ENCODE results near the gene SBF2. TPM values are rescaled to one million over a fixed set of nuclear protein-coding genes. Genes with fewer than 3 reads are reported as not detected.

The SBF2 gene
- total RNA-seq, 4 donors from 2014 or later, result 19.3 to 28.1 (median 25.8) TPM

DNA sequence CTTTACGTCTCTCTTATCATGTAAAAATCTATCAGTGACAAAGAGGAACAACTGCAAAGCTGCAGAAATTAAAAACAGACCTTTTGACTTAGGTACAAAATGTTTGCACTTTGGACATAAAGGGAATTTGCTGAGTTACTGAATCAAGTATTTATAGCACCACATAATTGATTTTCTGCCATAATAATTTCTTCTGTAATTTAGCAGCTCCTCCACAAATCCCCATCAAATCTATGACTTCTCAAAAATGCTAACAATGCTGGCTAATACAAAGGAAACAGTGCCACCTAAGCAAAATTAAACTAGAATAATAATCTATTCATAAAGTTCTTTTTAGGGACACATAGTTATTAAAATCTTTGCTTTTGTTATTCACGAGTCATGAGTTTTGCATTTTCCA lies 415.1 kb downstream of the SBF2 start:
- H3K27me3 ChIP-seq, result no peaks in the 10 kb centered on the region
- no peak overlapping the region for H3K27ac ChIP-seq
- H3K4me1 ChIP-seq, result no peaks in the 10 kb centered on the region
- intact Hi-C loops (cut with DNase I; ENCODE audit: low total_unique reads) (no loop called here), in situ Hi-C loops (cut with MboI; ENCODE audit: low sequenced_read_pairs in 4 of 4) (no loop called here)
- TF ChIP-seq POLR2A (IDR thresholded peaks at IDR 0.05), result no peak
- TF ChIP-seq, protein P1, sequence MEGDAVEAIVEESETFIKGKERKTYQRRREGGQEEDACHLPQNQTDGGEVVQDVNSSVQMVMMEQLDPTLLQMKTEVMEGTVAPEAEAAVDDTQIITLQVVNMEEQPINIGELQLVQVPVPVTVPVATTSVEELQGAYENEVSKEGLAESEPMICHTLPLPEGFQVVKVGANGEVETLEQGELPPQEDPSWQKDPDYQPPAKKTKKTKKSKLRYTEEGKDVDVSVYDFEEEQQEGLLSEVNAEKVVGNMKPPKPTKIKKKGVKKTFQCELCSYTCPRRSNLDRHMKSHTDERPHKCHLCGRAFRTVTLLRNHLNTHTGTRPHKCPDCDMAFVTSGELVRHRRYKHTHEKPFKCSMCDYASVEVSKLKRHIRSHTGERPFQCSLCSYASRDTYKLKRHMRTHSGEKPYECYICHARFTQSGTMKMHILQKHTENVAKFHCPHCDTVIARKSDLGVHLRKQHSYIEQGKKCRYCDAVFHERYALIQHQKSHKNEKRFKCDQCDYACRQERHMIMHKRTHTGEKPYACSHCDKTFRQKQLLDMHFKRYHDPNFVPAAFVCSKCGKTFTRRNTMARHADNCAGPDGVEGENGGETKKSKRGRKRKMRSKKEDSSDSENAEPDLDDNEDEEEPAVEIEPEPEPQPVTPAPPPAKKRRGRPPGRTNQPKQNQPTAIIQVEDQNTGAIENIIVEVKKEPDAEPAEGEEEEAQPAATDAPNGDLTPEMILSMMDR (IDR thresholded peaks at IDR 0.05 in 4 of 5, conservative IDR thresholded peaks at IDR 0.05 in 1 of 5), result no peak
- no peaks in the 10 kb centered on the region for H3K36me3 ChIP-seq
- DNase-seq (no peak), ATAC-seq (no peak)
- no peaks in the 10 kb centered on the region for H3K9me3 ChIP-seq
- no peak overlapping the region for H3K4me3 ChIP-seq

DNA sequence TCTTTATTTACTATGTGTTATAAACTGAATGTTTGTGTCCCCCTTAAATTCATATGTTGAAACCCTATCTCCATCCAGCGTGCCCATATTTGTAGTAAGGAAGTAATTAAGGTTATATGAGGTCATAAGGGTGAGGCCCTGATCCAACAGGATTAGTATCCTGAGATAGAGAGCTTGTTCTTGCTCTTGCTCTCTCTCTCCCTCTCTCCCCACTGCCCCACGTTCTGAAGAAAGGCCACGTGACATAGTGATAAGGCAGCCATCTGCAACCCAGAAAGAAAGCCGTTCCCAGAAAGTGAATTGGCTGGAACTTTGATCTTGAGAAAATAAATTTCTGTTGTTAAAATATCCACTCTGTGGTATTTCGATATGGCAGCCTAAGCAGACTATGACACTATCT lies 417.7 kb downstream of the SBF2 start:
- H3K27ac ChIP-seq, result no peak overlapping the region
- in situ Hi-C loops (cut with MboI; ENCODE audit: low sequenced_read_pairs in 4 of 4), result no loop called here
- ATAC-seq, result no peak

DNA sequence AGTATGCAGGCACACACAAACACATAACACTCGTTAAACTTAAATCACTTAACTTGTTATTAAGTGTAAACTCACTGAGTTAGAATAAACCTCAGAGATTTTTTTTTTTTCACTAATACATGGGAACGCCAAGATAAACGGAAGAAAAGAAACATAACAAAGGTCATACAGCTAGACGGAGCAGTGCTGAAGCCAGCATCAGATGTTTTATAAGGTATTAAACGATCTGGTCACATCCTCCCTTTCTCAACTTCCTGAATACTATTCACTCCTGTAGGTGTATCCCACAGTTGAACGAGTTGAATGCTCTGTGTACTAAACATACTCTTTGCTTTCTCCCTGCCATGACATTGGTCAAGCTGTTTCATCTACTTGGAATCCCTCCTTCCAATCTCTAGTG lies 418.2 kb downstream of the SBF2 start:
- TF ChIP-seq POLR2A (IDR thresholded peaks at IDR 0.05), result no peak
- TF ChIP-seq, protein P1 (IDR thresholded peaks at IDR 0.05 in 4 of 5, conservative IDR thresholded peaks at IDR 0.05 in 1 of 5), result no peak
- Histone ChIP-seq H3K4me1 (no peaks in the 10 kb centered on the region), H3K9me3 (no peaks in the 10 kb centered on the region), H3K27ac (no peak overlapping the region), H3K4me3 (no peak overlapping the region), H3K27me3 (no peaks in the 10 kb centered on the region), H3K36me3 (peaks cover 0 to 7% of the 10 kb centered on the region in 2 donors)
- intact Hi-C loops (cut with DNase I; ENCODE audit: low total_unique reads), result no loop called here
- in situ Hi-C loops (cut with MboI; ENCODE audit: low sequenced_read_pairs in 4 of 4), result no loop called here
- ATAC-seq, result no peak
- no peak for DNase-seq

More for the DNA sequence above, 417.7 kb downstream of the SBF2 start:
- intact Hi-C loops (cut with DNase I; ENCODE audit: low total_unique reads), result no loop called here
- Histone ChIP-seq H3K4me1 (no peaks in the 10 kb centered on the region), H3K9me3 (no peaks in the 10 kb centered on the region), H3K36me3 (peaks cover 0 to 7% of the 10 kb centered on the region in 2 donors), H3K4me3 (no peak overlapping the region), H3K27me3 (no peaks in the 10 kb centered on the region)
- TF ChIP-seq, protein P1 (IDR thresholded peaks at IDR 0.05 in 4 of 5, conservative IDR thresholded peaks at IDR 0.05 in 1 of 5), result no peak
- no peak for TF ChIP-seq POLR2A (IDR thresholded peaks at IDR 0.05)
- no peak for DNase-seq

DNA sequence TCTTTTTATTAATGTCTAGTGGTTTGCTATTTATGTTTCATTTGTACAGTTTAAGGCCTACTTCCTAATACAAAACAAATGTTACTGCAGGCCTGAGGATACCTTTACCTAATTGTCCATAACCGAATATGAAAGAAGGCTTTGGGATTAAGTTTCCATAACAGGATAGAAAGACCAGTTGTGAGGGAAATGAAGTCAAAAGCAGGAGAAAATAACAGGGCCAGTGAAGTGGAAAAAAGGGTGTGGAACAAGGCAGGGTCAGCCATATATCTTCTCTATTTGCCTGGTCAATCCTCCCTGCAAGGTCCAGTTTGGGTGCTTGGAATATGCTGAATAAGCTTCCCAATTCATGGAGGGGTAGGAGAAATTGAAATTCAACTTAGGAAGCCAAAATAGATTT lies 418.6 kb downstream of the SBF2 start:
- no peak overlapping the region for H3K4me3 ChIP-seq
- DNase-seq (no peak), ATAC-seq (no peak)
- in situ Hi-C loops (cut with MboI; ENCODE audit: low sequenced_read_pairs in 4 of 4) (no loop called here), intact Hi-C loops (cut with DNase I; ENCODE audit: low total_unique reads) (no loop called here)
- H3K9me3 ChIP-seq, result no peaks in the 10 kb centered on the region
- H3K27me3 ChIP-seq, result no peaks in the 10 kb centered on the region
- no peak overlapping the region for H3K27ac ChIP-seq
- no peaks in the 10 kb centered on the region for H3K4me1 ChIP-seq
- TF ChIP-seq POLR2A (IDR thresholded peaks at IDR 0.05), result no peak
- TF ChIP-seq, protein P1 (IDR thresholded peaks at IDR 0.05 in 4 of 5, conservative IDR thresholded peaks at IDR 0.05 in 1 of 5), result no peak
- peaks cover 0 to 10% of the 10 kb centered on the region in 2 donors for H3K36me3 ChIP-seq

DNA sequence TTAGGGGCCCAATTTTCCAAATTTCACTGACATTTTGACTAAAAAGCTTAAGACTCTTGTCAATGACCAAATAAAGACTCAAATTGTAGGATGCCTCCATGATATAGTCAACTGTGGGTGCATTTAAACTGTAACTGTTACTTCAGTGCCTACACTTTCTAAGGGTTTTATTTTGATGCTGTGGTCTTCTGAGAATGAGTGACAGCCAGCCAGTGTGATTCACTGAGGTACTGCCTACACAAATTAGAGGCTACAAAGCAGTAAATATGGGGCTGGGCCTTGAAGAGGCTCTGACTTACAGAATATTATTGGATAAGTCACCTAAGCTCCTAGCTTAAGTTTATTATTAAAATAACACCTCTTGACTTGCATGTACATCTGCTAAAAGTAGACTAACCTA lies 419.6 kb downstream of the SBF2 start:
- peaks cover 0 to 11% of the 10 kb centered on the region in 2 donors for H3K36me3 ChIP-seq
- TF ChIP-seq POLR2A (IDR thresholded peaks at IDR 0.05), result no peak
- TF ChIP-seq, protein P1 (IDR thresholded peaks at IDR 0.05 in 4 of 5, conservative IDR thresholded peaks at IDR 0.05 in 1 of 5), result no peak

More for the DNA sequence above, 419.6 kb downstream of the SBF2 start:
- Histone ChIP-seq H3K9me3 (no peaks in the 10 kb centered on the region), H3K27ac (no peak overlapping the region), H3K27me3 (no peaks in the 10 kb centered on the region), H3K4me3 (no peak overlapping the region), H3K4me1 (no peaks in the 10 kb centered on the region)
- in situ Hi-C loops (cut with MboI; ENCODE audit: low sequenced_read_pairs in 4 of 4) (loop anchor here in 2 of 4 donors (25.0 kb wide), 1 partner anchor 438 kb away; the partner anchor contains the start of gene ADM (in 2 of the 2)), intact Hi-C loops (cut with DNase I; ENCODE audit: low total_unique reads) (no loop called here)
- DNase-seq (no peak), ATAC-seq (no peak)

All from gastrocnemius medialis (tissue), 4 donors.